GM18858 (cell line): ENCODE measurements around the gene PLA2G6.
"Not testable (repeated sequence)": the region's sequence is repeated elsewhere in the genome, so short reads cannot be mapped to it uniquely, and the experiment has no call there.

Experiments used
- ATAC-seq: cut with Tn5 transposase; IDR thresholded peaks from one replicate; pipeline ENCODE4 v1.9.1; 2021; ENCODE audit not compliant: unreplicated experiment

Gene PLA2G6

DNA sequence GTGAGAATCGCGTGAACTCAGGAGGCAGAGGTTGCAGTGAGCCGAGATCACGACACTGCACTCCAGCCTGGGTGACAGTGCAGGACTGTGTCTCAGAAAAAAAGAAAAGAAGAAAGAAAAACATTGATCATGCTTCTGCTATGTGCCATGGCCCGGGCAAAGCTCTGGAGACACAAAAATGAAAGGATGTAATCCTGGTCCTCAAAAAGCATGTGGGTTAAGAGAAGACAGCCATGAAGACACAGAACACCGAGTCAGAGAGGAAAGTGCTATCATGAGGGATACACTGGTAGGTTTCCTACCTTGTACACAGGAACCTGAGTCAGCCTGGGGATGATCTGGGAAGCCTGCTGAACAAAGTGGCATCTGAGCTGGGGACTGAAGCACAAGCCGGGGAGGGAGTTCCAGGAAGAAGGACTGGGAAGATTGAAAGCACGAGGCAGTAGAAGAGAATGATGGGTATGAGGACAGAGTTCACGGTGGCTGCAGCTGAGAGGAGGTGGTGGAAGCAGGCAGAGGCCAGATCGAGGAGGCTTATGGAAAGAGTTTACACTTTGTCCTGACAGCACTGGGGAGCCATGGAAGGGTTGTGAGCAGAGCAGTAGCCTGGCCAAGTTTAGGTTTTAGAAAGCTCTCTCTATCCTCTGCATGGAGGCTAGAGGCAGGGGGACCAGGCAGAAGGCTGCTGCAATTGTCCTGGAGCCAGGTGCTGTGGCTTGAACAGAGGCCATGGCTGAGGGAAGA, 10.3 kb upstream of the PLA2G6 start:
- no peak for ATAC-seq

DNA sequence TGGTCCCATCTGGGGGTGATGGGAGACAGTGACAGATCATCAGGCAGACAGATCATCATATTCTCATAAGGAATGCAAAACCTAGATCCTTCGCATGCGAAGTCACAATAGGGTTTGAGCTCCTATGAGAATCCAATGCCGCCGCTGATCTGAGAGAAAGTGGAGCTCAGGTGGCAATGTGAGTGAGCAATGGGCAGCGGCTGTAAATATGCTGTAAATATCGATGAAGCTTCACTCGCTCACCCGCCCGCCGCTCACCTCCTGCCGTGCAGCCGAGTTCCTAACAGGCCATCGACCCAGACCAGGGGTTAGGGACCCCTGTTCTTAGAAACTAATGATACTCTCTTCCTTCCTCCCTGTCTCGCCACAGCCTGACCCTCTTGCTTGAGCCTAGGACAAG, 9.4 kb upstream of the PLA2G6 start:
- no peak for ATAC-seq

DNA sequence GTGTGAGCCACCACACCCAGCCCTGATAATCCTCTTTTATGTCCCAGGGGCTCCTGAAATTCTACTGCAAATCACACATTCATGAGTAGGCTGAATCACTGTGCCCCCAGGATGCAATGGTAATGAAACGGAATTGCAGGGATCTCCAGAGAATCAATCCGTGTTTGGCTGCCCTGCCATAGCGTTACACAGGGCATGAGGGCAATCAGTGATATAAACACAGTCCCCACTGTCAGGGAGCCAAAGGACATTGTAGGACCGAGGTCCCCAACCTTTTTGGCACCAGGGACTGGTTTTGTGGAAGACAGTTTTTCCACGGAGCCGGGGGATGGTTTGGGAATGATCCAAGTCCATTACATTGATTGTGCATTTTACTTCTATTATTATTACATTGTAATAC, 9.0 kb upstream of the PLA2G6 start:
- ATAC-seq: no peak

DNA sequence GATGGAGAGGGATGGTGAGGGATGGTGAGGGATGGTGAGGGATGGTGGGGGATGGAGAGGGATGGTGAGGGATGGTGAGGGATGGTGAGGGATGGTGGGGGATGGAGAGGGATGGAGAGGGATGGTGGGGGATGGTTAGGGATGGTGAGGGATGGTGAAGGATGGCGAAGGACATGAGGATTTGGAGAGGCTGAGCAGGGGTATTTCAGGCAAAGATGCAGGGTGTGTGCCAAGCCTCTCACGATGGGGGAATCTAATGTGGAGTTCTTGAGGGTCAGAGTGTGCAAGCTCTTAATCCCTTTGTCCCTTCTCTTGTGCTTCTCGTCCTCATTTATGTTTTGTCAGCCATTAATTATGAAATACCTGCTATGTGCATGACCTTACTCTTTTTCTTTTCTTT, 7.5 kb upstream of the PLA2G6 start:
- no peak for ATAC-seq

DNA sequence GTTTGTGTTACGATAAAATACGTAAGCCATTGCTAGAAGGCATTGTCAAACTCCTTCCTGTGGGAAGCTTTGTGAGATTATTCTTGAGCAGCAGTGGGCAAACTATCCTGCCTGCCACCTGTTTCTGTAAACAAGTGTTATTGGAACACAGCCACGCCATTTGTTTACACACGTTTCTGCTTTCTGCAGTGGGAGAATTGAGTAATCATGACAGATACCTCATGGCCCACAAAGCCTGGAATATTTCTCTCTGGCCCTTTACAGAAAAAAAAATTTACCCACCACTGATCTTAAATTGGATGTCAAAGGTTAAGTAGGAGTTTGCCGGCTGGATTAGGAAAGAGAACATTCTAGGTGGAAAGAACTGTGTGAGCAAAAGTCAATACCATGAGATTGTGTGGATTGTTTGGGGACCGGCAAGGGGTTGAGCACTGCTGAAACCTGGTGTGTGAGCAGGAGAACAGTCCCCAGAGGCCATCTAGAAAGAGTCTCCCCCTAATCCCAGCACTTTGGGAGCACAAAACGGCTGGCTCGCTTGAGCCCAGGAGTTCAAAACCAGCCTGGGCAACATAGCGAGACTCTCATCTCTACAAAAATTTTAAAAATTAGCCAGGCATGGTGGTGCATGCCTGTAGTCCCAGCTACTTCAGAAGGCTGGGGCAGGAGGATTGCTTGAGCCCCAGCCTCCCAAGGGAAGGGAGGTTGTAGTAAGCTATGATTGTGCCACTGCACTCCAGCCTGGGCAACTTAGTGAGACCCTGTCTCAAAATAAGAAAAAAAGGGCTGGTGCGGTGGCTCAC, 6.0 kb upstream of the PLA2G6 start:
- ATAC-seq: no peak

DNA sequence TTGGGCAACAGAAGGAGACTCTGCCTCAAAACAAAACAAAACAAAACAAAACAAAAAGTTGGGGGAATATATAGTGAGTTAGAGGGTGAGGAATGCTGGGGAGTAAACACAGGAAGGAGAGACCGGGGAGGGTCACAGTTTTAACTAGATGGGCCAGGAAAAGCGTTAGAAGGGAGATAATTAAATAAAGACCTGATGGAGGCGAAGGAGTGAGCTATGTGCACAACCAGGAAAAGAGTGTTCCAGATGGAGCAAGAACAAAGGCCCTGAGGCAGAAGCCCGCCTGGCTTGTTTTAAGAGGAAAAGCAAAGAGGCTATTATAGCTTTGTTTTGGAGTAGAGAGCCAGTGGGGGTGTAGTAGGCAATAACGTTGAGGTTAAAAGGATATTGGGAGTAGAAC, 4.8 kb upstream of the PLA2G6 start:
- ATAC-seq: no peak

DNA sequence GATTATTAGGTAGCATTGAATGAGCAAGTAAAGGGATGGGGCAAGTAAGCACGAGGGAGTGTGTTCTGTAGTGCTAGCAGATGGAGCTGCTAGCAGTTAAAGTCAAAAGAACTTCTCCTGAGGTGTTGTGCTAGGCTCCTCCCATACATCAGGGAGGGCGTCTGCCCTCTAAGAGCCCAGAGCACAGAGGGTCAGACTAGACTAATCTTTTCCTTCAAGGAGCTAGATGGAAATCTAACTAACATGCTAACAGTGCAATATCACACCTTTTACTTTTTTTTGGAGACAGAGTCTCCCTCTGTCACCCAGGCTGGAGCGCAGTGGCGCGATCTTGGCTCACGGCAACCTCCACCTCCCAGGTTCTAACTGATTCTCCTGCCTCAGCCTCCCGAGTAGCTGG, 3.2 kb upstream of the PLA2G6 start:
- no peak for ATAC-seq

DNA sequence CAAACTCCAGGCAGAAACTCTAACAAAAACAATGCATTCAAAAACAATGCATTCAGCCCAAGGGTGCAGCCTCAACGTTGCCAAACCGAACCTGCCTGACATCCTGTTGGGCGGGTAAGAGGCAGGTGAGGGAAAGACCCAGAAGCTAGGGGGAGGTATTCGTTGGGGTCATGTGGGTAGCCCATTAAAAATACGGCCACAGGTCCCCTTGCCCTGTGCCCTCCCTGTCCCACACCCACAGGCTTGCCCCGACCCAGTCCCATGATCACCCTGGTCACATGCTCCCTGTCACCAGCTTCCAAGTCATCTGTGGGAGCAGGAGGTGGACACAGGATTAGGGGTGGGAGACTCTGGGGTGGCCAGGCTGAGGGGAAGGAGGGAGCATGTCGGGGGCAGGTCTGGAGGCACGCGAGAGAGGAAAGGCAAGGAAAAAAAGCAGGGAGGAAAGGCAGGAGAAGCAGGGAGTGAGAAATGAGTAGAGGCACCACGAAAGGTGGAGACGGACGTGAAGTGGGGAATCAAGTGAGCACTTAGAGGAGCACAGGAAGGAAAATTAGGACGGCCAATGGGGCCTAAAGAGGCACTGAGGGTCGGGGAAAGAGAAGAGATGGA, 683 bp downstream of the PLA2G6 start:
- ATAC-seq: no peak

DNA sequence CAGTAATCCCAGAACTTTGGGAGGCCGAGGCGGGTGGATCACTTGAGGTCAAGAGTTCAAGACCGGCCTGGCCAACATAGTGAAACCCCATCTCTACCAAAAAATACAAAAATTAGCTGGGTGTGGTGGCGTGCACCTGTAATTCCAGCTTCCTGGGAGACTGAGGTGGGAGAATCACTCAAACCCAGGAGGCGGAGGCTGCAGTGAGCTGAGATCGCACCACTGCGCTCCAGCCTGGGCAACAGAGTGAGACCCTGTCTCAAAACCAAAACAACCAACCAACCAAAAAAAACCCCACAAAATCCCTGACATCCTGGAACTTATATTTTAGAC, 3.1 kb downstream of the PLA2G6 start:
- not testable (repeated sequence) for ATAC-seq

DNA sequence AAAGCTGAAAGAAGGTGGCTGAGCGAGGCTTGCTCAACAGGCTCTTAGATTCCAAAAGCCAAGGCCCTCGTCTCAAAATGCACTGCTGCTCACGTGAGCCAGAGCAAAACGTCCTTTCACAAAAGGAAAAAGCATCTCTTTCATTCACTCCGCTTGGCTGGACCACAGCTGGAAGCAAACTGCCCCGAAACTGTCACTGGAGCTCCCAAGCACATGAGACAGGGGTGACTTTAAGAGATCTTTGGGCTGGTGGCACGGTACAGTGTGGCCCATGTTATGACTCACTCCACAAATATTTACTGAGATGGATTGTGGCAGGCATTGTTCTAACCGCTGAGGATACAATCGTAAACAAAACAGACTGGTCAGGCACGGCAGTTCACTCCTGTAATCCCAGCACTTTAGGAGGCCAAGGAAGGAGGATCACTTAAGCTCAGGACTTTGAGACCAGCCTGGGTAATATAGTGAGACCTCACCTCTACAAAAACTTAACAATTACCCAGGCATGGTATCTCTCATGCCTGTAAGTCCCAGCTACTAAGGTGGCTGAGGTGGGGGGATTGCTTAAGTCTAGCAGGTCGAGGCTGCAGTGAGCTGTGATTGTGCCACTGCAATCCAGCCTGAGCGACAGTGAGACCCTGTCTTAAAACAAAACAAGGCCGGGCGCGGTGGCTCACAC, 3.6 kb downstream of the PLA2G6 start:
- ATAC-seq: no peak

DNA sequence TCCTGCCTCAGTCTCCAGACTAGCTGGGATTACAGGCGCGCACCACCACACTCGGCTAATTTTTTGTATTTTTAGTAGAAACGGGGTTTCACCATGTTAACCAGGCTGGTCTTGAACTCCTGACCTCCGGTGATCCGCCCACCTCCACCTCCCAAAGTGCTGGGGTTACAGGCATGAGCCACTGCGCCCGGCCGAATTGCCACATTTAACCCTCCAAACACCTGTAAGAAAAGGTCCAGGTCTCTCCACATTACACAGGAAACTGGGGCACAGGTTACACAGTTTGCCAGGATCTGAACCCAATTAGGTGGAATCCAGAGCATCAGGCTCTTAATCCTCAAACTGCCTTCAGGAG, 4.1 kb downstream of the PLA2G6 start:
- not testable (repeated sequence) for ATAC-seq

DNA sequence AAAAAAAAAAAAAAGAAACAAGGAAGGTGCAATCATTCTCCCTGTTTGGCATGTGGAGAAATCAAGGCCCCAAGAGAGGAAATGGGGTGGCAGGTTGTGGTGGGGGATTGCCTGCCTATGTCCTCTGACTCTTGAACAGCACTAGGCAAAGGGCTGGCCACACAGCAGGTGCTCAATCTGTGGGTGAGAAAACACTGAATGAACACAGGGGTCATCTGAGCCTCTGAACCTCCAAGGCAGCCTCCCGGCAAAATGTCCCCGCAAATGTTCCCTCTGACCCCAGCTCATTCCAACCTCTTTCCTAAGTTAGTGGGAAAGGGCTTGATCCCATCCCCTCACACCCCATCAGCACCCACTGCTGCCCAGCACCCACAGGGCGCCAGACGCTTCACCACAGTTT, 4.6 kb downstream of the PLA2G6 start:
- no peak for ATAC-seq

DNA sequence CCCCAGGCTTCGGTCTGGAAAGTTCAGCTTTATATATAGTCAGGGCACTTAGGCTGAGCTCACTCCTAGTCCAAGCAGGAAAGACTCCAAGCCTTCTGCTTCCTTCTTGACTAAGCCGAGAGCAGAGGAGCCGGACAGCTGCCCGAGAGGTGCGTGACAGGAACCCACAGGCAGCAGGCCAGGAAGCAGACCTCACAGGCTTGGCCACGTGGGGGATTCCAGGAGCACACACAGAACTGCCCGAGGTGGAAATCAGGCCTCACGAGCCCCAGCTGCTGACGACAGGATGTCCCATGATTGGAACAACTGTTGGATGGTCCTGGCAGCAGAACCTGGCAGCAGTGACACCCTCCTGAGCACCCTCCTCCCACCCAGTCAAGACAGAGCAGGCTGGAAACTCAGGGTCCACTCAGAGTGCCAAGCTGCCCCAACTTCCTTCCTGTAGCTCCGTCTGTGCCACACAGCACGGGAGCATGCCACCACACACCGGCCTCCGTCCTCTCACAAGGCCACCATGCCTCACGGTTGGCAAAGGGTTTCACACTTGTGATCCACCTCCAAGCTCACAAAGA, 5.4 kb downstream of the PLA2G6 start:
- no peak for ATAC-seq

DNA sequence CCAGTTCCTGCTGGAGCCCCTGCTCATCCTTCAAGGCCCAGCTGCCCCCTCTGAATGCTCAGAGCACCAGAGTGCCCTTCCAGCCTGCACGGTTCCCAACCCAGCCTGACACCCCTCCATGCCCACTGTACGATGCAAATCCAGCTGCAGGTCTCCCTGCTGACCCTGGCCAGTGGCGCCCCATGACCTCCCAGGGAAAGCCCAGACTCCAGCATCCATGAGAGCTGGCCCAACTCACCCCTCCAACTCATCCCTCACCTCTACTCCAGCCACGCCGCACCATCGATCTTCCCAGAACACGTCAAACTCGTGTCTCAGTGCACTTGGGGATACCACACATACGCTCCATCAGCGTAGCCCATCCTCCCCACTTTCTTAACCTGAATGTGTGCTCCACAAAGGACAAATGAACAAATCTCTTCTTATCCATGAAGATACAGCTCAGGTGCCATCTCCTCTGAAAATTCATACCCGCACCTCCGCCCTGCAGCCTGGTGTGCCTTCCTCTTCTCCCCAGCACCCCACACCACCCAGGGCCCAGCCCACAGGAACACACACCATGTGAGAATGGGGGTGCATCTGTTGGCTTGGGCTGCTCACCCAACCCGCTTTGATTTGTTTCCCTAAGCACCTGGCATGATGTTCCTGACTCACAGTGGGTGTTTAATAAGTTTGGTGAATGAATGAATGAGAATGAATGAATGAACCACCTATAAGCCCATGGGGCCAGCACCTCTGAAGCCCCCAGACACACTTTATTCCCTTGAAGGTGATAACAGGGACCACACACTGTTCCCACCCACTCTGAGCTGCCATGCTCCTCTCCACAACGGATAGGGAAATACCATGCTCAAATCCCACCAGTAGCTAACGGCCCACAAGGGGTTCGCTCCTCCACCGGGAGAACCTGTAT, 6.2 kb downstream of the PLA2G6 start:
- ATAC-seq: no peak

DNA sequence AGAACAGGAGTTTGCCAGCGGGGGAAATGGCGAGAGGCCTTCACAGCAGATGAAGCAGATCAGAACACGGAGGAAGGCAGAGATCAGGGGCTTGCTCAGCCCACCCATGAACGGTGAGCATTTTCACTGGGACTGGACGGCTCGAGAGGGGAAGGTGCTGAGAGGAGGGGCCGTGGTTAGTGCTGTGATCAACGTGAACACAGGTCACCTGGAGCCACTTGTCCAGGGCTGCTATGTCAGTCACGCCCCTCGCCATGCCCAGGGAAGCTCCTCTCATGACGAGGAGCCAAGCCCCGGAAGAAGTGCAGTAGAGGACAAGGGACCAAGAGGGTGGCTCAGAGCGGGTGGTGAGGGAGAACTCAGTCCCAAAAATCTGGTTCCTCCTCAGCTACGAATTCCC, 7.0 kb downstream of the PLA2G6 start:
- no peak for ATAC-seq

DNA sequence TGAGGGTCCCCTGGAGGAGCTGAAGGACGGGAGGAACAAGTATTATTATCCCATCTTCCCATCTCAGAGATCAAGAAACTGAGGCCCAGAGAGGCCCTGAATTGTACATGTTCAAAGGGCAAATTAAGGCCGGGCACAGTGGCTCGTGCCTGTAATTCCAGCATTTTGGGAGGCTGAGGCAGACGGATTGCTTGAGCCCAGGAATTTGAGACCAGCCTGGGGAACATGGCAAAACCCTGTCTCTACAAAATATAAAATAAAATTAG, 8.1 kb downstream of the PLA2G6 start:
- no peak for ATAC-seq

DNA sequence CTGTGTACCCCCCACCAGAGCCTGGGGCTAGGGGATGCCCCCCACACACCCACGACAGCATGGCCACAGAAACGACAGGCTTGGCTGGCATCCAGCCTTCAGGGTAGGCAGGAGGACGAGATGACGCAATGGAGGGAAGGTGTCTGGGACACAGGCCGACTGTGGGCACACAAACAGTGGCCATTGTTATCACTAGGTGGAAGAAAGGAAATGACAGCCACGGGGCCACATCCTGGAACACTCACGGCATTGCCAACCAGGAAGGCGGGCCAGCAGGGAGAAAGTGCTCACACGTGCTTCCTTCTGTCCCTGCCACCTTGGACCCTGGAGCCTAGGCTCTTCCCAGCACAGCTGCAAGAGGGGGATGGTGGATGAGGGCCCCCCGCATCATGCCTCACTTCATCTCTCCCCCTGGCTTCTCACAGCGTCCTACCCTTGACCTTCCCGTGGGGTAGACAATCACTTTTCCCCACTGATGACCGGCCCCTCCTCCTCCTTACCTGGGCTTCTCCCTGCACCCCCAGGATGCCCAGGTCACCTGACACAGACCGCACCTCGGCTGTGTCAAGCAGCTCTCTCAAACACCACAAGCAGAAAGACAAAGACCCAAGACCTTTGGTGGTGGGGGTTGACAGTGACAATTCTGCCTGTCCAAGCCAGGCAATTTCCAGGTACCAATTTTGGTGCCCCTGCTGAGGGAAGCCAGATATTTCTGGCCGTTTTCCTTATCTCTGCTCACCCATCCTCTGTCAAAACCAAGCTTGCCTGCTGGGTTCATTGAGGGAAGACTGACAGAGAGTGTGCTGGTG, 8.6 kb downstream of the PLA2G6 start:
- no peak for ATAC-seq

DNA sequence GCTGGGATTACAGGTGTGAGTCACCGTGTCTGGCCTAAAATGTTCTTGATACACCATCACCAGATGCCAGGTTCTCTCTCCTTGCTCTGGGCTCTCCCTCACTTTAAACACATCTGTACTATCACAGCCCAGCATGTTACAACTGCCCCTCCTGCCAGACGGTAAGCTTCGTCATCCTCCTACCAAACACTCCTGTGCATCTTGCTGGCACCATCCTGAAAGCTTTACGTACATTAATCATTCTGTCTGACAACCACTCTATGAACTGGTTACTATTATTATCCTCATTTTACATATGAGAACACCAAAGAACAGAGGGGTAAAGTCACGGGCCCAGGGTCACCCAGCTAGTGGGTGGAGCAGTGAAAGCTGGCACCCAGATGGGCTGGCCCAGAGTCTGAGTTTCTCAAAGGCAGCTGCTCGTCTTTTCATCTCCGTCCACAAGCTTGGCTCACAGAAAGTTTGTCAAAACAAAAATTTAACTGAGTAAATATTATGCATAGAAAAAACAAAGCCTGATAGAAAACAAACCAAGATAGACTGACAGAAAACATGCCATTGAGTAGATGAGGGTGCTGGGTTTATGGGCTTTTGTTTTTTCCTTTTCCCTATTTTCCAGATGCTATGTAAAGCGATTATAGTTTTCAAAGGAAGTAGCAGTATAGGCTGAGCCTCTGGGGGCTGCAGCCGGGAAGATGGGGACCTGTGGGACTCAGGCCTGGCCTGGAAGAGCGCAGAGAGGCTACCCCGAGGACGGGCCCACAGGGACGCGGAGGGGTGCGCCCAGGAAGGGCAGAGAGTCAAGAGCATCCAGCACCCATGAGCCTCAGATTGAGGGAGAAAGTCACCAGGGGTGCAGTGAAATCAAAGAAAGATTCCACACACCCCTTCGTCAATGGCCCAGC, 9.5 kb downstream of the PLA2G6 start:
- ATAC-seq: no peak

DNA sequence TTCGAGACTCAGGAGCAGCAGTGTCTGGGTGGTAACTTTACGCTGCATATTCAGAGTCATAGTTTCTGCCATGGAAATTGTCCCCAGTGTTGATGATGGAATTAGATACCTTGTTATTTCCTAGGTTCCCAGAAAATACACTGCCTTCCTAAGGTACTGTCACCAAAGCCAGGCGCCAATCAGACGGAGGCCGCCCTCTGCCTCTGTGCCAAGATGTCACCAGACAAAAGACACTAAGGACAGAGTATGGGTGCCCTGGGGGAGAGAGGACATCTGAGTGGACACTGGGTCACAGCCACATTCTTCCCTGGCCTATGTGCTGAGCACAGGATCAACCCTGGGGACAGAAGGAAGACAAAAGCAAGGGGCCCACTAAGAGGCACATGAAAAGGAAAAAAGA, 11.2 kb downstream of the PLA2G6 start:
- ATAC-seq: no peak
